Neural cell (in vitro differentiated cells): ENCODE measurements around the gene TMEM167B. TPM values are rescaled to one million over a fixed set of nuclear protein-coding genes. Genes with fewer than 3 reads are reported as not detected.

Source experiments
- H2AFZ ChIP-seq: fragments of 200-600, 300-800 bp; sonication (generic), shearing (Covaris generic); 2 replicates; pipeline ENCODE4 v1.6.0; 2014; ENCODE audit warnings: low read depth, mild to moderate bottlenecking, antibody characterized with exemption, low read length, moderate library complexity
- H3F3A ChIP-seq: fragments of 200-600 bp; shearing (Covaris generic); 2 replicates; pipeline ENCODE4 v1.6.1; 2016; ENCODE audit warnings: mild to moderate bottlenecking, moderate library complexity, mixed read lengths, antibody characterized with exemption, low read length; ENCODE audit not compliant: insufficient read depth, poor library complexity, severe bottlenecking
- H3K27ac ChIP-seq: fragments of 200-600, 300-800 bp; sonication (generic), shearing (Covaris generic); 2 replicates; pipeline ENCODE4 v1.5.1; 2014; ENCODE audit warnings: mild to moderate bottlenecking, low read length, moderate library complexity
- H3K27me3 ChIP-seq: fragments of 300-800, 200-600 bp; sonication (generic), shearing (Covaris generic); 2 replicates; pipeline ENCODE4 v1.6.0; 2014; ENCODE audit warnings: mild to moderate bottlenecking, low read depth, low read length, moderate library complexity; ENCODE audit not compliant: insufficient read depth
- H3K36me3 ChIP-seq: fragments of 300-800, 200-600 bp; sonication (generic), shearing (Covaris generic); 2 replicates; pipeline ENCODE4 v1.5.1; 2014; ENCODE audit warnings: mild to moderate bottlenecking, antibody characterized with exemption, low read length, moderate library complexity; ENCODE audit not compliant: insufficient read depth
- H3K4me2 ChIP-seq: fragments of 300-800, 200-600 bp; sonication (generic), shearing (Covaris generic); 2 replicates; pipeline ENCODE4 v1.6.0; 2014; ENCODE audit warnings: mild to moderate bottlenecking, low read length
- H3K4me3 ChIP-seq: fragments of 300-800, 200-600 bp; sonication (generic), shearing (Covaris generic); 2 replicates; pipeline ENCODE4 v1.5.1; 2014; ENCODE audit warnings: mild to moderate bottlenecking, low read length, moderate library complexity
- H3K79me2 ChIP-seq: fragments of 200-600 bp; shearing (Covaris generic); replicated peaks from 2 replicates; pipeline ENCODE4 v1.6.0; 2014; ENCODE audit warnings: mild to moderate bottlenecking, low read length, moderate library complexity; ENCODE audit not compliant: insufficient read depth
- H3K9ac ChIP-seq: fragments of 300-800, 200-600 bp; sonication (generic), shearing (Covaris generic); 2 replicates; pipeline ENCODE4 v1.6.1; 2016; ENCODE audit warnings: mild to moderate bottlenecking, low read length, mixed read lengths
- H3K9me2 ChIP-seq: fragments of 200-600 bp; shearing (Covaris generic); 2 replicates; pipeline ENCODE4 v1.6.1; 2016; ENCODE audit warnings: mild to moderate bottlenecking, low read length, mixed read lengths; ENCODE audit not compliant: insufficient read depth
- H3K9me3 ChIP-seq: fragments of 200-600, 300-800 bp; sonication (generic), shearing (Covaris generic); 2 replicates; pipeline ENCODE4 v1.6.1; 2016; ENCODE audit warnings: mild to moderate bottlenecking, mixed run types, low read length, moderate library complexity, mixed read lengths
- H4K20me1 ChIP-seq: fragments of 200-600 bp; shearing (Covaris generic); 2 replicates; pipeline ENCODE4 v1.6.1; 2016; ENCODE audit warnings: mild to moderate bottlenecking, mixed run types; ENCODE audit not compliant: insufficient read depth
- EP300 ChIP-seq: fragments of 450-650 bp; conservative IDR thresholded peaks from 2 replicates; pipeline ENCODE4 v1.6.1; 2014; ENCODE audit warnings: antibody characterized with exemption, mild to moderate bottlenecking, moderate library complexity; ENCODE audit not compliant: poor library complexity, severe bottlenecking
- EZH2 ChIP-seq: fragments of 200-600, 300-800 bp; shearing (Covaris generic), sonication (generic); IDR thresholded peaks from 2 replicates; pipeline ENCODE4 v1.6.1; 2014; ENCODE audit warnings: antibody characterized with exemption, low read length, borderline replicate concordance, mild to moderate bottlenecking; ENCODE audit not compliant: insufficient read depth, poor library complexity, severe bottlenecking
- MXI1 ChIP-seq: fragments of 450-650 bp; conservative IDR thresholded peaks from 2 replicates; pipeline ENCODE4 v1.6.1; 2014; ENCODE audit warnings: antibody characterized with exemption, mild to moderate bottlenecking; ENCODE audit not compliant: poor library complexity, severe bottlenecking
- POLR2AphosphoS5 ChIP-seq: IDR thresholded peaks from 2 replicates; pipeline ENCODE4 v1.6.1; 2012
- RAD21 ChIP-seq: fragments of 450-650 bp; conservative IDR thresholded peaks from 2 replicates; pipeline ENCODE4 v1.6.1; 2014; ENCODE audit warnings: antibody characterized with exemption, mild to moderate bottlenecking, moderate library complexity
- SMC3 ChIP-seq: fragments of 450-650 bp; conservative IDR thresholded peaks from 2 replicates; pipeline ENCODE4 v1.6.1; 2014; ENCODE audit warnings: antibody characterized with exemption, mild to moderate bottlenecking, moderate library complexity; ENCODE audit not compliant: poor library complexity
- TAF1 ChIP-seq: IDR thresholded peaks from 2 replicates; pipeline ENCODE4 v1.6.1; 2012; ENCODE audit warnings: low read depth
- polyA plus RNA-seq: library from polyadenylated mRNA; depleted of rRNA; stranded (reverse); fragments of >200 nt; gene quantifications from 2 replicates; pipeline ENCODE4 v1.2.3, GENCODE V29; 2014
- TF ChIP-seq, protein P1 (sequence below): IDR thresholded peaks from 2 replicates; pipeline ENCODE4 v1.6.1; 2012; ENCODE audit warnings: borderline replicate concordance
- TF ChIP-seq, protein P2 (sequence below): fragments of 450-650 bp; IDR thresholded peaks from 2 replicates; pipeline ENCODE4 v1.5.1; 2014; ENCODE audit warnings: antibody characterized with exemption, mild to moderate bottlenecking, moderate library complexity; ENCODE audit not compliant: poor library complexity, severe bottlenecking

Gene TMEM167B
- polyA plus RNA-seq, 1 donor from 2014 or later = 53.9 TPM

GRCh38 chr1:109083501-109083900, 7.1 kb upstream of the TMEM167B start:
- Histone ChIP-seq H3K27me3 (no peaks in the 10 kb centered on the region), H3K4me2 (no peak overlapping the region), H3K9me2 (no peaks in the 10 kb centered on the region), H2AFZ (no peak overlapping the region), H4K20me1 (no peaks in the 10 kb centered on the region), H3K79me2 (no peaks in the 10 kb centered on the region), H3K27ac (no peak overlapping the region), H3K9ac (no peak overlapping the region), H3K9me3 (no peaks in the 10 kb centered on the region), H3F3A (no peaks in the 10 kb centered on the region), H3K4me3 (no peak overlapping the region), H3K36me3 (no peaks in the 10 kb centered on the region)
- TF ChIP-seq EP300 (no peak), SMC3 (no peak), RAD21 (no peak), EZH2 (no peak), MXI1 (no peak), TAF1 (no peak), POLR2AphosphoS5 (no peak)
- TF ChIP-seq, protein P1, sequence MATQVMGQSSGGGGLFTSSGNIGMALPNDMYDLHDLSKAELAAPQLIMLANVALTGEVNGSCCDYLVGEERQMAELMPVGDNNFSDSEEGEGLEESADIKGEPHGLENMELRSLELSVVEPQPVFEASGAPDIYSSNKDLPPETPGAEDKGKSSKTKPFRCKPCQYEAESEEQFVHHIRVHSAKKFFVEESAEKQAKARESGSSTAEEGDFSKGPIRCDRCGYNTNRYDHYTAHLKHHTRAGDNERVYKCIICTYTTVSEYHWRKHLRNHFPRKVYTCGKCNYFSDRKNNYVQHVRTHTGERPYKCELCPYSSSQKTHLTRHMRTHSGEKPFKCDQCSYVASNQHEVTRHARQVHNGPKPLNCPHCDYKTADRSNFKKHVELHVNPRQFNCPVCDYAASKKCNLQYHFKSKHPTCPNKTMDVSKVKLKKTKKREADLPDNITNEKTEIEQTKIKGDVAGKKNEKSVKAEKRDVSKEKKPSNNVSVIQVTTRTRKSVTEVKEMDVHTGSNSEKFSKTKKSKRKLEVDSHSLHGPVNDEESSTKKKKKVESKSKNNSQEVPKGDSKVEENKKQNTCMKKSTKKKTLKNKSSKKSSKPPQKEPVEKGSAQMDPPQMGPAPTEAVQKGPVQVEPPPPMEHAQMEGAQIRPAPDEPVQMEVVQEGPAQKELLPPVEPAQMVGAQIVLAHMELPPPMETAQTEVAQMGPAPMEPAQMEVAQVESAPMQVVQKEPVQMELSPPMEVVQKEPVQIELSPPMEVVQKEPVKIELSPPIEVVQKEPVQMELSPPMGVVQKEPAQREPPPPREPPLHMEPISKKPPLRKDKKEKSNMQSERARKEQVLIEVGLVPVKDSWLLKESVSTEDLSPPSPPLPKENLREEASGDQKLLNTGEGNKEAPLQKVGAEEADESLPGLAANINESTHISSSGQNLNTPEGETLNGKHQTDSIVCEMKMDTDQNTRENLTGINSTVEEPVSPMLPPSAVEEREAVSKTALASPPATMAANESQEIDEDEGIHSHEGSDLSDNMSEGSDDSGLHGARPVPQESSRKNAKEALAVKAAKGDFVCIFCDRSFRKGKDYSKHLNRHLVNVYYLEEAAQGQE = no peak
- TF ChIP-seq, protein P2, sequence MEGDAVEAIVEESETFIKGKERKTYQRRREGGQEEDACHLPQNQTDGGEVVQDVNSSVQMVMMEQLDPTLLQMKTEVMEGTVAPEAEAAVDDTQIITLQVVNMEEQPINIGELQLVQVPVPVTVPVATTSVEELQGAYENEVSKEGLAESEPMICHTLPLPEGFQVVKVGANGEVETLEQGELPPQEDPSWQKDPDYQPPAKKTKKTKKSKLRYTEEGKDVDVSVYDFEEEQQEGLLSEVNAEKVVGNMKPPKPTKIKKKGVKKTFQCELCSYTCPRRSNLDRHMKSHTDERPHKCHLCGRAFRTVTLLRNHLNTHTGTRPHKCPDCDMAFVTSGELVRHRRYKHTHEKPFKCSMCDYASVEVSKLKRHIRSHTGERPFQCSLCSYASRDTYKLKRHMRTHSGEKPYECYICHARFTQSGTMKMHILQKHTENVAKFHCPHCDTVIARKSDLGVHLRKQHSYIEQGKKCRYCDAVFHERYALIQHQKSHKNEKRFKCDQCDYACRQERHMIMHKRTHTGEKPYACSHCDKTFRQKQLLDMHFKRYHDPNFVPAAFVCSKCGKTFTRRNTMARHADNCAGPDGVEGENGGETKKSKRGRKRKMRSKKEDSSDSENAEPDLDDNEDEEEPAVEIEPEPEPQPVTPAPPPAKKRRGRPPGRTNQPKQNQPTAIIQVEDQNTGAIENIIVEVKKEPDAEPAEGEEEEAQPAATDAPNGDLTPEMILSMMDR = no peak

- H3K27ac ChIP-seq = no peak overlapping the region
- H3K4me2 ChIP-seq = no peak overlapping the region
- H3K36me3 ChIP-seq = no peaks in the 10 kb centered on the region
- TF ChIP-seq MXI1 (no peak), TAF1 (no peak), SMC3 (no peak)
- TF ChIP-seq, protein P2 = no peak
- H2AFZ ChIP-seq = no peak overlapping the region
- H4K20me1 ChIP-seq = no peaks in the 10 kb centered on the region
- no peaks in the 10 kb centered on the region for H3K27me3 ChIP-seq
- no peaks in the 10 kb centered on the region for H3F3A ChIP-seq
- no peaks in the 10 kb centered on the region for H3K9me2 ChIP-seq
- no peaks in the 10 kb centered on the region for H3K79me2 ChIP-seq
- no peak overlapping the region for H3K9ac ChIP-seq
- H3K4me3 ChIP-seq = no peak overlapping the region
- H3K9me3 ChIP-seq = no peaks in the 10 kb centered on the region
Measured at GRCh38 chr1:109083923-109084322, 6.6 kb upstream of the TMEM167B start.
